ENCODE measurements around the gene GALNT2.
A peak's percentile ranks its signal among the peaks of the same experiment; 100 is the strongest.

The GALNT2 gene

DNA sequence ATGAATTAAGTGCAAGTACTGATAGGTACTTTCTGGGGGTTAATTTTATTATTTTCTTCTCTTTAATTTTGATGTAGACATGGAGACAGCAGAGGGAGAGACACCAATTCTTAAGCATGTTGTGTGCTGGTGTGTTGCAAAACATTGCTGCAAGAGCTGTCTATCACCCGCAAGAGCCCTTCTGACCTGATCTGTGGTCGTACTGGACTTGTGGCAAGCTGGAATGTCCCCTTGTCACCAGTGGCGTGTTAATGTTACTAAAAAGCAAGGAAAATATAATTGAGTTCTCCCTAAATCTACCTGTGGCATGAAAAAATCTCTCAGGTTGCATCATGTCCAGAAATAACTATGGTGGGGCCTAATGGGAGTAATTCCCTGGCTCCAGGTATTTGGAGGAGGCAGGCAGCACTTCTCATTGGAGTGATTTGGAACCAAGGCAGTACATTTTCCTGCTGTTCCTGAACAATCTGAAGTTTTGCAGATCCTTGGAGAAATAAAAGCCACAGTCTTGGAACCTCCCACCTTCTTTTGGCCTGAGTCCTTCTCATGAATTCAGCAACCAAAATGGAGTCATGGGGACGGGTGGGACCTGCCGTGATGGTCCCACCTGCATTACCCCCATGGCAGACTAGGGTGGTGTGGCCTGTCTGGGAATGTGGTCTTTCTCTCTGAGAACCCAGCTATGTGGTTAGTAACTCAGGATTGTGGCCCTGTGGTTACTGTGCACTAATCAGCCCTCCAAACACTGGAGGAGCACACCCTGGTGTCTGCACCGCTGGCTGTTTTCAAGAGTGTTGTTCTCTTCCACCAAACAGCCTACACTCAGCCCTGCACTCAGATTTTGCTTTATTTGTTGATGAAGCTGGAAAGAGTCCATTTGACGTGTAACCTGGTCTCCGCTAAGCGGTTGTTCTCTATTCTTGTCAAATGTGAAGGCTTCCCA lies 57.4 kb downstream of the GALNT2 start:
- Histone ChIP-seq H3K4me1 (ENCODE audit: low read length) (peaks cover 54% of the 10 kb centered on the region), H3K79me2 (ENCODE audit: low read length) (peaks cover 82% of the 10 kb centered on the region), H3K9ac (ENCODE audit: low read length) (peak overlapping the region; percentile 77), H3K9me2 (replicated peaks; ENCODE audit: insufficient read depth, low read length) (no peaks in the 10 kb centered on the region), H3K4me2 (ENCODE audit: low read depth, low read length) (peak overlapping the region; percentile 75), H3K9me3 (replicated peaks; ENCODE audit: insufficient read depth, low read length) (no peaks in the 10 kb centered on the region), H3K27ac (ENCODE audit: low read length) (peak overlapping the region; percentile 96), H4K20me1 (ENCODE audit: insufficient read depth, low read length) (no peaks in the 10 kb centered on the region), H2AFZ (ENCODE audit: low read length) (no peak overlapping the region), H3F3A (ENCODE audit: insufficient read depth, low read length) (peaks cover 42% of the 10 kb centered on the region), H3K36me3 (replicated peaks; ENCODE audit: insufficient read depth, low read length) (no peaks in the 10 kb centered on the region), H3K27me3 (replicated peaks; ENCODE audit: insufficient read depth, low read length) (no peaks in the 10 kb centered on the region), H3K4me3 (ENCODE audit: low read length) (peak overlapping the region; percentile 30; the same call in 1 of the 2 replicates)
- DNase-seq = peak; percentile 57
- TF ChIP-seq, protein P1, sequence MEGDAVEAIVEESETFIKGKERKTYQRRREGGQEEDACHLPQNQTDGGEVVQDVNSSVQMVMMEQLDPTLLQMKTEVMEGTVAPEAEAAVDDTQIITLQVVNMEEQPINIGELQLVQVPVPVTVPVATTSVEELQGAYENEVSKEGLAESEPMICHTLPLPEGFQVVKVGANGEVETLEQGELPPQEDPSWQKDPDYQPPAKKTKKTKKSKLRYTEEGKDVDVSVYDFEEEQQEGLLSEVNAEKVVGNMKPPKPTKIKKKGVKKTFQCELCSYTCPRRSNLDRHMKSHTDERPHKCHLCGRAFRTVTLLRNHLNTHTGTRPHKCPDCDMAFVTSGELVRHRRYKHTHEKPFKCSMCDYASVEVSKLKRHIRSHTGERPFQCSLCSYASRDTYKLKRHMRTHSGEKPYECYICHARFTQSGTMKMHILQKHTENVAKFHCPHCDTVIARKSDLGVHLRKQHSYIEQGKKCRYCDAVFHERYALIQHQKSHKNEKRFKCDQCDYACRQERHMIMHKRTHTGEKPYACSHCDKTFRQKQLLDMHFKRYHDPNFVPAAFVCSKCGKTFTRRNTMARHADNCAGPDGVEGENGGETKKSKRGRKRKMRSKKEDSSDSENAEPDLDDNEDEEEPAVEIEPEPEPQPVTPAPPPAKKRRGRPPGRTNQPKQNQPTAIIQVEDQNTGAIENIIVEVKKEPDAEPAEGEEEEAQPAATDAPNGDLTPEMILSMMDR (IDR thresholded peaks at IDR 0.05; ENCODE audit: low read length) = no peak
- TF ChIP-seq EZH2phosphoT487 (IDR thresholded peaks at IDR 0.05; ENCODE audit: low read length) (no peak), EZH2 (optimal IDR thresholded peaks at IDR 0.05; ENCODE audit: low read depth, low read length) (no peak)

DNA sequence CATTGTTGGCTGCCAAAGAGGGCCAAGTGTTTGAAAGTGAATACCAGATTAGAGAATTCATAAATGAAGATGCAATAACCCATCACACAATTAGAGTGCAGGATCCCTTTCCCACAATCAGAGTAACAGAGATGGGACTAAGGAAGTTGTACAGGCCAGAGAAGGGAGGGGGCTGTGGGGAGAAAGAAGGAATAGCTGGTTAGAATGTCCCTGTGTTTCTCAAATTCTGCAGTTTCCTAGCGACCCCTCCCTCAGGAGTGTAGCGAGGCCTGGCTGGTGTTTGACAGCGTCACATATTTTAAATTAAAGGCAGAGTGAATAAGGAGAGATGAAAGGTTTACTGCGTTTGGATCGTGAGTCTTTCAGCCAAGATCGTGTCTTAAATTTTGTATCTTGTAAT lies 58.1 kb downstream of the GALNT2 start:
- H3K9ac ChIP-seq (ENCODE audit: low read length) = 0 out of 2 replicates have a peak overlapping the region, but pooled peaks have one; percentile 77
- peaks cover 42% of the 10 kb centered on the region for H3F3A ChIP-seq (ENCODE audit: insufficient read depth, low read length)
- H3K79me2 ChIP-seq (ENCODE audit: low read length) = peaks cover 82% of the 10 kb centered on the region
- no peak overlapping the region for H3K4me3 ChIP-seq (ENCODE audit: low read length)
- peak overlapping the region; percentile 75 for H3K4me2 ChIP-seq (ENCODE audit: low read depth, low read length)
- no peak overlapping the region for H2AFZ ChIP-seq (ENCODE audit: low read length)
- TF ChIP-seq, protein P1 (IDR thresholded peaks at IDR 0.05; ENCODE audit: low read length) = no peak
- TF ChIP-seq EZH2phosphoT487 (IDR thresholded peaks at IDR 0.05; ENCODE audit: low read length) (no peak), EZH2 (optimal IDR thresholded peaks at IDR 0.05; ENCODE audit: low read depth, low read length) (no peak)
- H3K36me3 ChIP-seq (replicated peaks; ENCODE audit: insufficient read depth, low read length) = no peaks in the 10 kb centered on the region
- H3K27ac ChIP-seq (ENCODE audit: low read length) = peak overlapping the region; percentile 96
- no peaks in the 10 kb centered on the region for H4K20me1 ChIP-seq (ENCODE audit: insufficient read depth, low read length)
- peaks cover 54% of the 10 kb centered on the region for H3K4me1 ChIP-seq (ENCODE audit: low read length)
- H3K9me2 ChIP-seq (replicated peaks; ENCODE audit: insufficient read depth, low read length) = no peaks in the 10 kb centered on the region
- no peaks in the 10 kb centered on the region for H3K27me3 ChIP-seq (replicated peaks; ENCODE audit: insufficient read depth, low read length)
- no peak for DNase-seq
- H3K9me3 ChIP-seq (replicated peaks; ENCODE audit: insufficient read depth, low read length) = no peaks in the 10 kb centered on the region

DNA sequence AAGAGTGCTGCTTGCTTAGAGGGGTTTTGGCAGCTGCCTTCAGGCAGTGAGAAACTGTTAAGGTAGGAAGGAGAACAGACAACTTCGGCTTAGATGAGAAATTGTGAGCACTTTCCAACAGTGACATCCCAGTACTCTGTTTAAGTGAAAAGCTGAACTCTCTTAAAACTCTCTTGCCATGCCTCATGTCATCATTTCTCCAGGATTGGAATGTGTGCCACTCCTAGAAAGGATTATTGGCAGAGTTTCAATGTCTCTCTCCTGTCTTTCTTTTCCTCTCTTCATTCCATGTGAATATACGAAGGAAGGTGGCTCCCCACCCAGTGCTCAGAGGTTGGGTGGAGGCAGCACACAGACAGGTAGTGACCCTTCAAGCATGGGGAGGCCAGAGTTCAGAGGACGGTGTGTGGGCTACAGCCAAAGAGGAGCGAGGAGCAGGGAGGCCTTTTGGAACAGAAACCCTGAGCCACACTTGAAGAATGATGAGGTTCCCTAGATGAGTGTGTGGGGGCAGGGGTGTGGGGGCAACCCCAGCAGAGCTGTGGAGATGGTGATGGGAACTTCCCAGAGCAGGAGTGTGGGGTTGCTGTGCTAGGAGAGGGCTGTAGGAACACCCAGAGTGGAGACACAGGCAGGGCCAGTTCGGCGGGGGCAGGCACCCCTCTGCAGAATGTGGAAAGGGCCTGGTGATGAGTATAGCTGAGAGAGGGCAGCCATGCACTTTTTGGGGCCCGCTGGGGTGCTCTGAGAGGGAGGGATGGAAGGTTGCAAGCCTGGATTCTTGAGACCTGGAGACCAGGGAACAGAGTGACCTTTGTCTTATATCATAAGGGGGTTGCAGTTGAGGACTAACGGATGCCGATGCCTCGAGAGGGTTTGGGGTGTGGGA lies 58.8 kb downstream of the GALNT2 start:
- H3K4me3 ChIP-seq (ENCODE audit: low read length) = no peak overlapping the region
- no peak overlapping the region for H3K9ac ChIP-seq (ENCODE audit: low read length)
- H3K79me2 ChIP-seq (ENCODE audit: low read length) = peaks cover 82% of the 10 kb centered on the region
- no peaks in the 10 kb centered on the region for H3K9me3 ChIP-seq (replicated peaks; ENCODE audit: insufficient read depth, low read length)
- no peak overlapping the region for H3K4me2 ChIP-seq (ENCODE audit: low read depth, low read length)
- H3F3A ChIP-seq (ENCODE audit: insufficient read depth, low read length) = peaks cover 40% of the 10 kb centered on the region
- no peaks in the 10 kb centered on the region for H4K20me1 ChIP-seq (ENCODE audit: insufficient read depth, low read length)
- DNase-seq = no peak
- H3K27me3 ChIP-seq (replicated peaks; ENCODE audit: insufficient read depth, low read length) = no peaks in the 10 kb centered on the region
- H2AFZ ChIP-seq (ENCODE audit: low read length) = no peak overlapping the region
- H3K4me1 ChIP-seq (ENCODE audit: low read length) = peaks cover 47% of the 10 kb centered on the region
- H3K9me2 ChIP-seq (replicated peaks; ENCODE audit: insufficient read depth, low read length) = no peaks in the 10 kb centered on the region
- H3K36me3 ChIP-seq (replicated peaks; ENCODE audit: insufficient read depth, low read length) = no peaks in the 10 kb centered on the region
- H3K27ac ChIP-seq (ENCODE audit: low read length) = peak overlapping the region; percentile 96
- TF ChIP-seq, protein P1 (IDR thresholded peaks at IDR 0.05; ENCODE audit: low read length) = no peak

All from MM.1S (cell line).